Naive thymus-derived CD4-positive, alpha-beta T cell (primary cell): ENCODE measurements around the gene NNMT. TPM values are rescaled to one million over a fixed set of nuclear protein-coding genes. Genes with fewer than 3 reads are reported as not detected.

ENCODE experiments used
- ATAC-seq: fragments of 150-1000 bp; cut with Tn5 transposase; 2 replicates; pipeline ENCODE4 v1.10.0; 2021; ENCODE audit warnings: mild to moderate bottlenecking, moderate library complexity
- CTCF ChIA-PET: fragments of 350-600 bp; sonication (Branson Sonifier 250); formaldehyde crosslinking; loops from one replicate; lab custom pipeline; 2021; ENCODE audit warnings: antibody characterized with exemption; lab: Charles Lee
- POLR2A ChIA-PET: fragments of 350-600 bp; sonication (Branson Sonifier 250); formaldehyde crosslinking; loops from one replicate; lab custom pipeline; 2021; ENCODE audit warnings: antibody characterized with exemption, inconsistent platforms; lab: Charles Lee
- DNase-seq, 9 donors: peaks; one replicate each; pipeline versions ENCODE4 v3.0.0 to v3.0.0-alpha.2; 2020 to 2022; ENCODE audit warnings: mixed read lengths in 1 of 9
- H3K27ac ChIP-seq: one replicate; pipeline ENCODE4 v1.7.0; 2013; ENCODE audit warnings: mild to moderate bottlenecking, low read depth, low read length, moderate library complexity
- H3K27me3 ChIP-seq, 2 donors: one replicate each; pipeline ENCODE4 v1.7.0; 2013; ENCODE audit warnings: low read length in 2 of 2, mild to moderate bottlenecking in 2 of 2, moderate library complexity in 2 of 2; ENCODE audit not compliant: control insufficient read depth in 2 of 2, insufficient read depth in 2 of 2
- H3K36me3 ChIP-seq, 3 experiments: 1 replicate in 2 of 3; 2 replicates in 1 of 3; pipeline ENCODE4 v1.7.0; 2013; ENCODE audit warnings: low read length in 3 of 3, mild to moderate bottlenecking in 3 of 3, moderate library complexity in 1 of 3; ENCODE audit not compliant: insufficient read depth in 3 of 3, control insufficient read depth in 2 of 3
- H3K4me1 ChIP-seq, 2 donors: one replicate each; pipeline ENCODE4 v1.7.0; 2013; ENCODE audit warnings: low read length in 2 of 2, mild to moderate bottlenecking in 2 of 2, moderate library complexity in 1 of 2; ENCODE audit not compliant: control insufficient read depth in 2 of 2, insufficient read depth in 2 of 2
- H3K4me3 ChIP-seq: 2 replicates; pipeline ENCODE4 v1.7.0; 2013; ENCODE audit warnings: mild to moderate bottlenecking, low read length
- H3K9me3 ChIP-seq, 3 experiments: 1 replicate in 2 of 3; 2 replicates in 1 of 3; pipeline ENCODE4 v1.7.0; 2013; ENCODE audit warnings: low read length in 3 of 3; ENCODE audit not compliant: control insufficient read depth in 2 of 3
- H3K27ac Mint-ChIP-seq, 9 donors: one replicate each; pipeline ENCODE4 v1.8.0; 2020 to 2022; ENCODE audit warnings: mixed read lengths in 9 of 9, mild to moderate bottlenecking in 8 of 9, moderate library complexity in 5 of 9, inconsistent platforms in 2 of 9
- H3K27me3 Mint-ChIP-seq, 5 donors: one replicate each; pipeline ENCODE4 v1.8.0; 2021 to 2022; ENCODE audit warnings: mixed read lengths in 5 of 5, mild to moderate bottlenecking in 1 of 5
- H3K36me3 Mint-ChIP-seq, 5 donors: one replicate each; pipeline ENCODE4 v1.8.0; 2020 to 2022; ENCODE audit warnings: mixed read lengths in 5 of 5, mild to moderate bottlenecking in 3 of 5, inconsistent platforms in 1 of 5
- H3K4me1 Mint-ChIP-seq, 7 donors: one replicate each; pipeline ENCODE4 v1.8.0; 2020 to 2022; ENCODE audit warnings: mixed read lengths in 7 of 7, mild to moderate bottlenecking in 3 of 7, inconsistent platforms in 1 of 7
- H3K4me3 Mint-ChIP-seq, 10 donors: one replicate each; pipeline ENCODE4 v1.8.0; 2020 to 2022; ENCODE audit warnings: mild to moderate bottlenecking in 10 of 10, mixed read lengths in 10 of 10, moderate library complexity in 6 of 10, inconsistent platforms in 2 of 10
- H3K9me3 Mint-ChIP-seq, 11 donors: one replicate each; pipeline ENCODE4 v1.8.0; 2020 to 2022; ENCODE audit warnings: mixed read lengths in 11 of 11, mild to moderate bottlenecking in 4 of 11, inconsistent platforms in 1 of 11, moderate library complexity in 1 of 11
- intact Hi-C, 2 donors: fragments of 100-400 bp; cut with micrococcal nuclease; formaldehyde crosslinking; loops; one replicate each; pipeline ENCODE4 v1.15.1; 2023
- polyA plus RNA-seq, 2 donors: library from polyadenylated mRNA; unstranded; fragments of 300-500 nt; fragmentation: Illumina TruSeq; gene quantifications; one replicate each; pipeline ENCODE4 v1.2.3, GENCODE V29; 2021
- total RNA-seq, 6 experiments: library from RNA in 5 of 6; stranded (reverse) in 5 of 6; gene quantifications; 1 replicate in 5 of 6; 2 replicates in 1 of 6; pipeline ENCODE4 v1.2.3 and lab custom pipeline; 2021 to 2026

Gene NNMT
- total and polyA plus RNA-seq, 7 experiments from 2014 or later: not detected

GRCh38 chr11:114274637-114275036, 21.6 kb upstream of the NNMT start:
- ChIA-PET POLR2A (interaction anchor here (0.9 kb wide), 1 partner anchor 9 kb away, joined by 3 read pairs; no protein-coding TSS in a partner anchor), CTCF (interaction anchor here (0.9 to 1.4 kb wide), 2 partner anchors 12 to 41 kb away, joined by 3 to 4 read pairs; no protein-coding TSS in a partner anchor)
- Mint-ChIP-seq H3K27ac (no peak overlapping the region), H3K9me3 (no peaks in the 10 kb centered on the region), H3K4me3 (no peak overlapping the region), H3K36me3 (no peaks in the 10 kb centered on the region), H3K27me3 (peaks cover 31 to 59% (median 42%) of the 10 kb centered on the region in 5 donors), H3K4me1 (no peaks in the 10 kb centered on the region)
- ATAC-seq (no peak), DNase-seq (no peak)
- no peak overlapping the region for H3K27ac ChIP-seq
- intact Hi-C loops: no loop called here
- H3K9me3 ChIP-seq: no peaks in the 10 kb centered on the region
- no peaks in the 10 kb centered on the region for H3K4me1 ChIP-seq
- H3K4me3 ChIP-seq: no peak overlapping the region
- no peaks in the 10 kb centered on the region for H3K27me3 ChIP-seq
- H3K36me3 ChIP-seq: no peaks in the 10 kb centered on the region

- H3K4me3 ChIP-seq: no peak overlapping the region
- Mint-ChIP-seq H3K27ac (no peak overlapping the region), H3K9me3 (no peaks in the 10 kb centered on the region), H3K36me3 (no peaks in the 10 kb centered on the region), H3K27me3 (peaks cover 35 to 62% (median 45%) of the 10 kb centered on the region in 5 donors), H3K4me1 (no peaks in the 10 kb centered on the region), H3K4me3 (no peak overlapping the region)
- H3K9me3 ChIP-seq: no peaks in the 10 kb centered on the region
- H3K27ac ChIP-seq: no peak overlapping the region
- H3K4me1 ChIP-seq: no peaks in the 10 kb centered on the region
- CTCF ChIA-PET: interaction anchor here (0.9 to 1.4 kb wide), 2 partner anchors 13 to 41 kb away, joined by 3 to 4 read pairs; no protein-coding TSS in a partner anchor
- no peak for ATAC-seq
- intact Hi-C loops: no loop called here
- no peaks in the 10 kb centered on the region for H3K27me3 ChIP-seq
- POLR2A ChIA-PET: no interaction called here
- DNase-seq: no peak
- H3K36me3 ChIP-seq: no peaks in the 10 kb centered on the region
Observed at GRCh38 chr11:114275280-114275679, 20.9 kb upstream of the NNMT start.

GRCh38 chr11:114276077-114276476, 20.1 kb upstream of the NNMT start:
- H3K9me3 Mint-ChIP-seq: no peaks in the 10 kb centered on the region
- H3K27ac ChIP-seq: no peak overlapping the region
- H3K4me3 ChIP-seq: no peak overlapping the region
- ChIA-PET CTCF (no interaction called here), POLR2A (no interaction called here)
- ATAC-seq (no peak), DNase-seq (no peak)
- no peak overlapping the region for H3K4me3 Mint-ChIP-seq
- H3K9me3 ChIP-seq: no peaks in the 10 kb centered on the region
- intact Hi-C loops: no loop called here
- no peaks in the 10 kb centered on the region for H3K36me3 Mint-ChIP-seq
- H3K4me1 Mint-ChIP-seq: no peaks in the 10 kb centered on the region
- no peaks in the 10 kb centered on the region for H3K4me1 ChIP-seq
- no peak overlapping the region for H3K27ac Mint-ChIP-seq
- H3K27me3 ChIP-seq: no peaks in the 10 kb centered on the region
- peaks cover 31 to 57% (median 39%) of the 10 kb centered on the region in 5 donors for H3K27me3 Mint-ChIP-seq
- no peaks in the 10 kb centered on the region for H3K36me3 ChIP-seq

GRCh38 chr11:114277637-114278341, 18.4 kb upstream of the NNMT start:
- DNase-seq (no peak), ATAC-seq (no peak)
- Mint-ChIP-seq H3K4me1 (no peaks in the 10 kb centered on the region), H3K4me3 (no peak overlapping the region), H3K27me3 (peaks cover 22 to 47% (median 31%) of the 10 kb centered on the region in 5 donors), H3K36me3 (no peaks in the 10 kb centered on the region), H3K9me3 (no peaks in the 10 kb centered on the region), H3K27ac (peak overlapping the region in 1 of 9 donors; percentile 17)
- no peak overlapping the region for H3K27ac ChIP-seq
- intact Hi-C loops: no loop called here
- POLR2A ChIA-PET: no interaction called here
- H3K4me1 ChIP-seq: no peaks in the 10 kb centered on the region
- H3K9me3 ChIP-seq: no peaks in the 10 kb centered on the region
- no peaks in the 10 kb centered on the region for H3K36me3 ChIP-seq
- no peak overlapping the region for H3K4me3 ChIP-seq
- CTCF ChIA-PET: interaction anchor here (0.6 kb wide), 1 partner anchor 382 kb away, joined by 3 read pairs; no protein-coding TSS in a partner anchor
- no peaks in the 10 kb centered on the region for H3K27me3 ChIP-seq

GRCh38 chr11:114278342-114279065, 17.7 kb upstream of the NNMT start:
- peaks cover 19 to 43% (median 29%) of the 10 kb centered on the region in 5 donors for H3K27me3 Mint-ChIP-seq
- no peaks in the 10 kb centered on the region for H3K9me3 ChIP-seq
- H3K4me3 Mint-ChIP-seq: no peak overlapping the region
- no peak overlapping the region for H3K4me3 ChIP-seq
- H3K36me3 Mint-ChIP-seq: no peaks in the 10 kb centered on the region
- no peak for DNase-seq
- no peaks in the 10 kb centered on the region for H3K4me1 Mint-ChIP-seq
- no peak overlapping the region for H3K27ac ChIP-seq
- H3K4me1 ChIP-seq: no peaks in the 10 kb centered on the region
- no peak overlapping the region for H3K27ac Mint-ChIP-seq
- ATAC-seq: no peak
- no peaks in the 10 kb centered on the region for H3K36me3 ChIP-seq
- no peaks in the 10 kb centered on the region for H3K9me3 Mint-ChIP-seq
- no peaks in the 10 kb centered on the region for H3K27me3 ChIP-seq
- ChIA-PET CTCF (interaction anchor here (0.8 kb wide), 1 partner anchor 383 kb away, joined by 3 read pairs; no protein-coding TSS in a partner anchor), POLR2A (no interaction called here)
- intact Hi-C loops: no loop called here

GRCh38 chr11:114279792-114280546, 16.2 kb upstream of the NNMT start:
- intact Hi-C loops: loop anchor here (1.0 to 10.0 kb wide), 4 partner anchors 37 to 295 kb away; no protein-coding TSS in a partner anchor
- H3K4me1 Mint-ChIP-seq: no peaks in the 10 kb centered on the region
- H3K9me3 Mint-ChIP-seq: no peaks in the 10 kb centered on the region
- ATAC-seq: no peak
- H3K4me3 ChIP-seq: no peak overlapping the region
- peaks cover 9 to 39% (median 22%) of the 10 kb centered on the region in 5 donors for H3K27me3 Mint-ChIP-seq
- H3K27ac Mint-ChIP-seq: no peak overlapping the region
- H3K9me3 ChIP-seq: no peaks in the 10 kb centered on the region
- no peak for DNase-seq
- no peaks in the 10 kb centered on the region for H3K36me3 ChIP-seq
- ChIA-PET POLR2A (interaction anchor here (0.7 kb wide), 1 partner anchor 40 kb away, joined by 3 read pairs; no protein-coding TSS in a partner anchor), CTCF (interaction anchor here (1.8 kb wide), 1 partner anchor 157 kb away, joined by 3 read pairs; no protein-coding TSS in a partner anchor)
- no peak overlapping the region for H3K27ac ChIP-seq
- no peaks in the 10 kb centered on the region for H3K4me1 ChIP-seq
- no peaks in the 10 kb centered on the region for H3K36me3 Mint-ChIP-seq
- H3K27me3 ChIP-seq: no peaks in the 10 kb centered on the region
- H3K4me3 Mint-ChIP-seq: no peak overlapping the region
